Non-pigmented ciliary epithelial cell (primary cell): ENCODE measurements around the gene AOX1.
"Not testable (repeated sequence)": the region's sequence is repeated elsewhere in the genome, so short reads cannot be mapped to it uniquely, and the experiment has no call there.

Source experiments
- DNase-seq: peaks from one replicate; pipeline ENCODE4 v3.0.0-alpha.2; 2010; ENCODE audit warnings: low read depth

The AOX1 gene

DNA sequence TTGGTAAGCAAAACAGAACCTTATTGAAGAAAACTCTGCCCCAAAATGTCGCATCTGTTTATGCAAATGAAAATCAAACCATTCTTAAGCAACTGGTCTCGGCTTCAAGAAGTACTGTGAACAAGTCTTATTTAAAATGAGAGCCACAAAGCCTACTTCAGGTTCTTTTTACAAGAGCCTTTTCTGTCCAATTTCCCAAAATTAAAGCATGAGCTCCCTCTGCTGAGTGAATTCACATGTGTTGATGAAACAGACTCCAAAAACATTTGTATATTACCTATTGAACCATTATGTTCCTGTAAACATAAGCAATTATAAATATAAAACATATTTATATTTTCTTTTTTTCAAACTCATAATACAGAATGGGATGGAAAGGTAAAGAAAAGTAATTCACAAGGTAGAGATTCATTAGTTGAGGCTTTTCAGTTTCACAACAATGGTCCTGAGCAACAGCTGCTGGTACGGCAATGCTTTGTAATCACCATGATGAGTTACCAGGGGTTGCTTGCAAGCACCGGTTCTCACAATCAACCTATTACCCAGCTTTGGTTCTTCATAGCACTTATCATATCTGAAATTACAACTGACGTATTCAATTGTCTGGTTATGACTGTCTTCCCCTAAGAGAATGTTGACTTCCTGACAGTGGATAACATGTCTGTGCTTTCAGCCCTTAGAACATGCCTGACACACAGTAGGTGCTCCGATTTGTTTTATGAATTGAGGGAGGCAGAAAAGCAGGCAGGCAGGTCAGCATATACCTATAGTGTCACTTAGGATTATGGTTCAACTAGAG lies 117.5 kb downstream of the AOX1 start:
- DNase-seq: peak; percentile 41

DNA sequence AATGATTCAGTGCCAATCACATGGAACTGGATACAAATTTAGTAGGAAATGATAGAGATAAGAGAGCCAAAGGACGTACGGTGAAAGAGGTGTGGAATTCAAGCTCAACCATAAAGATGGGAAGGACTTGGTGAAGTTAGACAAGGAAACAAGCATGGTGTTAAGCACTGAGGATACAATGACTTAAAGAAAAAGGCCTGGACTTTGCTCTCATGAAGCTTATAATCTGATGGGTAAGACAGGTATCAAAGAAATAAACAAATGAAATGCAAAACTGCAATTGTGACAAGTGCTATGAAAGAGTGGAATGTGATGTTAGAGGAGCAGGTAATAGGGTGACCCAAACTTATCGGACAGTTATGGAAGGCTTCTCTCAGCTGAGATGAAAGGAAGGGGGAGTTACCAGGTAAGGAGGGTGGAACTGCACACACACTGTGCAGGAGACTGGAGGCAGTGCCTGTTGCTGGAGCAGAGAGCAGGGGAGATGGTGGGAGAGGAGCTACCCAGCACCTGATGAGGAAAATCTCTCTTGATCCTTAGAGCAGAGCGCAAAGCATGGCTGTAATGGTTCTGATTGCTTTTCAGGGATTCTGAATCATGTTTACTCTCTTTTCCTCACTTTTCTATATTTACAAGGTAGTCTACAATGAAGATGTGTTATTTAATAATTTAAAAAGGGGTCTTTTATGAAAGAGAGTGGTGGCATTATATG lies 118.3 kb downstream of the AOX1 start:
- DNase-seq: no peak

DNA sequence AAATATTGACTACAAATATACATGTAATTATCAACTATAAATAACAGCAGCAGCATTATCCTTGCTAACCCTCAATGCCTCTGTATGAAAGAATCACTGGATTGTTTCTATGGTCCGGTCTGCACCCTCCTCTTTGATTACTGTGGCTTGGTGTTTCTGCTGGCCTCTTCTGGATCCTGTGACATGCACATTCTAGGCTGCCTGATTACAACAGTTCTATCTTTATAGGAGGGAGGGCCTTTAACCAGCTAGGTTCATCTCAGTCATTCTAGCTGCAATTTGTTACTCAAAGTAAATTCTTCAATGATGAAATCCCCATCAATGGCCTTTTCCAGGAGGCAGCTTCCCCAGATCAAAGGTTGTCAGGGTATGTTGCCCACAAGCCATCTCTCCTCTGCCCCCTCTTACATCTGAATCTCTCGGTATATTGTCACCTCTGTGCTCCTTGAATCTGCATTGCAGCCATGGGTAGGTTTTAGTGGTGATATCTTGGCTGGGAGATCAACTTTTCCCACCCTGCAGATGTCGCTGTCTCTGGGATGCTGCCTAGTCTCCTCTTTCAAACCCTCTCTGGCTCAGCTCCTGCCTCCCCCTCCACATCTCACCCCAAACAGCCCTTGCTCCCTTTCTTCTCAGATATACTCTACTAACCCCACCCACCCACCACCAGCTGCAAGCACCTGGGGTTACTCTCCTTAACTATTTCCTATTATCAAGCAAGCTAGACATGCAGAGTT lies 119.7 kb downstream of the AOX1 start:
- DNase-seq: no peak

DNA sequence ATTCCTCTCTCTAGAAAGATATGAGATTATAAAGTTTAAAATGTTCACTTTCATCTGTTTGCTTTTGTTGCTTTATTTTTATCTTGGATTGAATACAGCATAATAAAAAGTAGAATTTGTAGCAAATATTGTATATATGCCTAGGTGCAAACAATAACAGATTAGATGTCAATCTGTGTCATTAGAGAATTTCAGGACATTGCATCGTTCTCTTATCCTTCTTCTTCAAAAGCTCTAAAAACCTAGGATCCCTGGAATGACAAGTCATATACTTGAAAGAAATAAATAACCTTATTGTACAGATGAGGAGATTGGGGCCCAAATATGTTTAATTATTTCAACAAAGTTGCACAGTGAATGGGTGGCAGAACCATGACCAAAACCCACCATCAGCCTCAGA lies 123.1 kb downstream of the AOX1 start:
- DNase-seq: no peak

DNA sequence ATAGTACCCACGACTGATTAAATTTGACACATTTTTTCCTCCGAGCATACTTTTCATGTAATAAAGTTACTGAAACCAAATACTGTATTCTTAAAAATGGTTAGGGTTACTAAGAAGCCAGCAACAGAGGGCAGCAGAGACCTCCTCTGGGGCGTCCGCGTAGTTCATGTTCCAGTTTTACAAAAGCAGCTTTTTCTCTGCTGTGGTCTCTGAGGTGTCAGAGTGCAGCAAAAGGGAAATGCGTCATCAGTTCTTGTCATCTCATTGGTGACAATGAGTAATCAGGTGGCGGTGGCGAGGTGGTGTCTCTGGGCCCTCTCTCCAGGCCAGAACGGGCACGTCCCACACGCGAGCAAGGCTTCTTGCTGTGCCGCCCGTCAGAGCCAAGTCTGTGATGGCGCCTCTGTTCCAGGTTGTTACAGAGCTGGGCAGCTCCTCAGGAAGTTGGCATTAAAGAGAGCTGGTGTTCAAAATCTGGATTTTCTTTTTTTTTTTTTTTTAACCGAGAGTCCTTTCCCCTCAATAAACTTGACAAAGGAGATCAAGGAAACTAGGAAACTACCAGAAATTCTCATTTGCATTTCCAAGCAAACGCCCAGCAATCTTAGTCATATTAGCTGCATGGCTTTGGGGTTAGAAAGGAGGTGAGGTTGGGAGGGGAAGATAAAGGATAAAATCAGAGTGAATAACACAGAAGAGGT lies 127.3 kb downstream of the AOX1 start:
- peak; percentile 85 for DNase-seq

DNA sequence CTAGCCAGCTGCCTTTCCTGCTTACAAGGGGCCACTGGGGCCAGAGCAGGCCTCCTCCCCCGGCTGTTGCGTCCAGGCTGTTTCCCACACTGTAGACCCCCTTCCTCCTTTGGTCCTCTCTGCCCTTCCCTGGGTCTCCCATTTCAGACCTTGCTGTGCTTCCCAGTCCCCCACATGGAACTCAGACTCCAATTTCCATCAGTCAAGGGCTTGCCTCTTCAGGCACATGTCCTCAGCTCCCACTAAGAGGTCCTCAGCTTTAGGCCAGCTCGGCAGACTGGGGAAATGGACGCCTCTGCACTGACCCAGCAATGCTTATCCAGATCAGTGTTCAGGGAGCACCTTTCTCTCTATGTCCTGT lies 127.9 kb downstream of the AOX1 start:
- no peak for DNase-seq

DNA sequence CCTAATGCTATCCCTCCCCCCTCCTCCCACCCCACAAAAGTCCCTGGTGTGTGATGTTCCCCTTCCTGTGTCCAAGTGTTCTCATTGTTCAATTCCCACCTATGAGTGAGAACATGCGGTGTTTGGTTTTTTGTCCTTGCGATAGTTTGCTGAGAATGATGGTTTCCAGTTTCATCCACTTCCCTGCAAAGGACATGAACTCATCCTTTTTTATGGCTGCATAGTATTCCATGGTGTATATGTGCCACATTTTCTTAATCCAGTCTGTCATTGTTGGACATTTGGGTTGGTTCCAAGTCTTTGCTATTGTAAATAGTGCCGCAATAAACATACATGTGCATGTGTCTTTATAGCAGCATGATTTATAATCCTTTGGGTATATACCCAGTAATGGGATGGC lies 129.2 kb downstream of the AOX1 start:
- DNase-seq: not testable (repeated sequence)

DNA sequence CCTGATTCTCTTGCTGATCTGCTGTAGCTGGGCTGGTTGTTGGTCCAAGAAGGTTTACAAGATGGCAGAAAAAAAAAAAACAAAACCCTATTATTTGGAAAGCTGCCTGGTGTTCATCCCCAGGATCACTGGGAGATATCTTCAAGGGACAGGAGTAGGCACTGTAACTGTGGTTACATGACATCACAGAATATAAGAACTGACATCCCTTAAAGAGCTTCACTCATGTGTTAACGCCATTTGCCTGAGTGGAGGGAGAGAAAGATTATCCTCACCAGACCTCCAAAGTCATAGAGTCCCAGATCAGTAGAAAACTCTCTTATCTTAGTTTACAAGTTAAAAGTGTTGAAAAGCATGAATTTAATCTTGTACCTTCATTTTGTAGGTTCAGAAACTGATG lies 130.6 kb downstream of the AOX1 start:
- DNase-seq: no peak
